GM19099 (cell line): ENCODE results near the gene UGT1A6.

ENCODE experiments used
- POLR2A ChIP-seq: IDR thresholded peaks from 3 replicates; pipeline ENCODE4 v1.6.1; 2011; ENCODE audit warnings: low read depth; ENCODE audit not compliant: insufficient read length; ENCODE audit errors: extremely low read depth

The UGT1A6 gene

DNA sequence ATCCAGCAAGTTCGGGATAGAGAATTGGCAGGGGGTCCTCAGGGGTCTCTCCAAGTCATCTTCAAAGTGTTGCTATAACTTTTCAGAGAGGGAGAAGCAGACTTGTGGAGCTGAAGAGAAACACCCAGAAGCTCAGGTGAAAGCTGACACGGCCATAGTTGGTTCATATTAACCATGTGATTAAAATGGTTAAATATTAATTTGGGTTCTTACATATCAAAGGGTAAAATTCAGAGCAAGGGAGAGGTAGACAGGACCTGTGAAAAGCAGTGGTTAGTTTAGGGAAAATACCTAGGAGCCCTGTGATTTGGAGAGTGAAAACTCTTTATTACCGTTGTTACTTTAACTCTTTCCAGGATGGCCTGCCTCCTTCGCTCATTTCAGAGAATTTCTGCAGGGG lies at the start of gene UGT1A6:
UGT1A6 (plus strand) TSS at position 243 of the 400 bp plus-strand sequence; CDS start at position 358, 115 bp downstream.
- no peak for TF ChIP-seq POLR2A

DNA sequence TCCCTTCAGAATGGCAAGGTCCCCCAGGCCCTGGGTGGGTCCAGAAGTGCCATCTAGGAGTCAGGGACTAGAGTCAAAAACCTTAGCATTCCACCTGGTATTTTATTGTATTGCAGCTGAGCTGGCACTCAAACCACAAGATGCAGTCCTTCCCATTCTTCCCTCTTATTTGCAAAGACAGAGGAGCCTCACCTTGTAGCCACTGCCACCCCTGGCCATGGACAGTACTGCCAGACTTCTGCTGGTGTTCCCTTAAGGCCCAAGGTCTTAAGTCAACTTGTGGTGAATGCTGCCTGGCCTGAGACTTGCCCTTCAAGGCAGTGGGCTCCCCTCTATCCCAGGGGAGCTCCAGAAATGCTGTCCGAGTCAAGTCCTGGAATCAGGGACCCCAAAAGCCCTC lies 49.6 kb upstream of the UGT1A6 start:
- TF ChIP-seq POLR2A, result no peak

DNA sequence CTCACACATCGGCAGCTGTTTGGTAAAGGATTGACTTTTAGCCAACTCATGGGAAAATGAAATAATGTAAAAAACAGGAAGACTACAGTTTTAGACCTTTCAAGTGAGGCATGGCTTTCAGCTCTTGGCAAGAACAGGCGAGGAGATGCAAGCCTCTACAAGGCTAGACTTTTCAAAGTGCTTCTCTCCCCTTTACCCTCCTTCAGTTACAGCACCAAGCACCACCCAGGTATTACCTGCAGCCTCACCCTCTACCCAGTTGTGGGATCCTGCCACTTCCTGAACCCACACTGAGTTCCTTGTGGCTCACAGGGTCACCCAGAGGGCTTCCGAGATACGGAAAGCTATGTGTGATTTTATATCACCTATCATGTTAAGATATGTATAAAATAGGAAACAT lies 41.7 kb upstream of the UGT1A6 start:
- no peak for TF ChIP-seq POLR2A

DNA sequence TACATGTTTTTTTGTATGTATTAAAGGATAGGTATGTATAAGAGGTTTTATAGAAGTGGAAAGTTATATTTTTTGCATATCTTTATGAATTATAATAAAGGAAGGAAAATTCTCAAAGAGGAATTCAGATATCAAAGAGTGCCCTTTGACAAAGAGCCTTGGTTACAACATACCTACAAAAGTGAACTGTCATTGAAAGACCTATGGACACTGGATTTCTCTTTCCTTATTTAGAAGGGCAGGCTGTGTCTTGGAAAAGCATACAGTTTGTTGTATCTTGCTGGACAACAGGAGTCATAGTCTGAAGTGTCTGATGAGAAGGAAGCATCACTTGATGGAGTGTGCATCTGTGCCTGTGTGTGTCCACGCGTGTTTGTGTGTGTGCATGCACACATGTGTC lies 41.3 kb upstream of the UGT1A6 start:
- no peak for TF ChIP-seq POLR2A

DNA sequence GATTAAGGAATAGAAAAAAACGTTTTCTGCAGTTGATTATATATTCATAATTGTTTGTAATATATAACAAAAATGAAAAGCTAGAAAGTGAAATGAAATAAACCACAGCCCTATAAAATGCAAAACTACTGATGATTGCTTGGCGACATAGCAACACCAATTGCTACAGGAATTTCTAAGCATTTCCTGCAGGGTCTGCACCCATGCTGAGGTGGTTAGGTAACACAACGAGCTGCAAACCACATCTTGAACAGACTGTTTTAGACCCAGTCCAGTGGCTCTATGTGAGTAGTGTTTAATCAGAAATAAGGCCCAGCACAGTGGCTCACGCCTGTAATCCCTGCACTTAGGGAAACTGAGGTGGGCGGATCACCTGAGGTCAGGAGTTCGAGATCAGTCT lies 38.2 kb upstream of the UGT1A6 start:
- TF ChIP-seq POLR2A, result no peak

DNA sequence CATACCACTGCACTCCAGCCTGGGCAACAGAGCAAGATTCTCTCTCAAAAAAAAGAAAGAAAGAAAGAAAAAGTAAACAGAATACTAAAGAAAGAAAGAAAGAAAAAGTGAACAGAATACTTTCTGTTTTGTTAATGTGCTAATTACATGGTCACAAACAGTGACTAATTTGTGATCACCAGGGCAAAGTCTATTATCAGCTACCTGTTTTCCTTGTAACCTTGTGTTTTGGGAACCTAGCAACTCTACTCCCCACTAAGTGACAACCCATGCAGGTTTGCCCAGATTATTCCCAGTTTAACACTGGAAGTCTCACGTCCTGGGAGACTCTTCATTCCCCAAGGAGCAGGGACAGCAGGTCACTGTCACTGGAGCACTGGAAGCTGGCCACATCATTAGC lies 37.6 kb upstream of the UGT1A6 start:
- no peak for TF ChIP-seq POLR2A

DNA sequence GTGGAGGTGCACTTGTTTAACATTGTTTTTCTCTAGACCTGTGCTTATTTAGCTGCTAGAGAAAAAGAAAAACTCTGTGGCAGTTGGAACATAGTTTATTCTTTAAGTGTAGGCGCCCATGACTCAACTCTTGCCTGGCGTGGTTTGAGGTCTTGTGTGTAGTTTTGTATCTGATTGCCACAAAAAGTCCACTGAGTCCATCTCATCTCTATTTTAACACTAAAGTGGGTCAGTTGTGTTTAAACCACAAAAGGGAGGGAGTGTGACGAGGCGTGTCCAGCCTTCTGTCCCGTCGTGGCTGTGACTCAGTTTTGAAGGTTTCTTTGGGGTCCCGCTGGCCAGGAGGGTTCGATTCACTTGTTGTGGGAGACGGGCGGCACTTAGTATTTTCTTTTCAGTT lies 36.2 kb upstream of the UGT1A6 start:
- no peak for TF ChIP-seq POLR2A

DNA sequence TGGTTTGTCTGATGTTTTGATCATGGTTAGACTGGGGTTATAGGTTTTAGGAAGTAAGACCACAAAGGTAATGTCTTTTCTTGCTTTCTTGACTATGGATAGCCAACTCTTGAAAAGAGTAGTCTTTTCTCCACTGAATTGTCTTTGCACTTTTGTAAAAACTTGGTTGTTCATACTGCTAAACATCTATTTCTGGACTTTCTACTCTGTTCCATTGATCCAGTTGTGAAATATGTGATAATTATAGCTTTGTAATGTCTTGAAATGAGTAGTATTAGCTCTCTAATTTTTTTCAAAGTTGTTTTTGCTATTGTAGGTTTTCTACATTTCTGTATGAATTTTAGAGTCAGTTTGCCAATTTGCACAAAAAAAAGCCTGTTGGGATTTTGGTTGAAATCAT lies 34.1 kb upstream of the UGT1A6 start:
- TF ChIP-seq POLR2A, result no peak

DNA sequence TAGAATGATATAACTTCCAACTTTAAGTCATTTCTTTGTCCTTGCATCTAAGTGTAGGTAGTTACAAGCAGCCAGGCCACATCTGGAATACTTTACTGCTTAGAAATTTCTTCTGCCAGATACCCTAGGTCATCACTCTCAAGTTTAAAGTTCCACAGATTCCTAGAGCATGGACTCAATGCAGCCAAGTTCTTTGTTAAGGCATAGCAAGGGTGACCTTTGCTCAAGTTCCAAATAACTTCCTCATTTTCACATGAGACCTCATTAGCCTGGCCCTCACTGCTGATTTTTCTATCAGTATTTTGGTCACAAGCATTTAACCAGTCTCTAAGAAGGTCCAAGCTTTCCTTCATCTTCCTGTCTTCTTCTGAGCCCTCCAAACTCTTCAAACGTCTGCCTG lies 28.8 kb upstream of the UGT1A6 start:
- TF ChIP-seq POLR2A, result no peak

DNA sequence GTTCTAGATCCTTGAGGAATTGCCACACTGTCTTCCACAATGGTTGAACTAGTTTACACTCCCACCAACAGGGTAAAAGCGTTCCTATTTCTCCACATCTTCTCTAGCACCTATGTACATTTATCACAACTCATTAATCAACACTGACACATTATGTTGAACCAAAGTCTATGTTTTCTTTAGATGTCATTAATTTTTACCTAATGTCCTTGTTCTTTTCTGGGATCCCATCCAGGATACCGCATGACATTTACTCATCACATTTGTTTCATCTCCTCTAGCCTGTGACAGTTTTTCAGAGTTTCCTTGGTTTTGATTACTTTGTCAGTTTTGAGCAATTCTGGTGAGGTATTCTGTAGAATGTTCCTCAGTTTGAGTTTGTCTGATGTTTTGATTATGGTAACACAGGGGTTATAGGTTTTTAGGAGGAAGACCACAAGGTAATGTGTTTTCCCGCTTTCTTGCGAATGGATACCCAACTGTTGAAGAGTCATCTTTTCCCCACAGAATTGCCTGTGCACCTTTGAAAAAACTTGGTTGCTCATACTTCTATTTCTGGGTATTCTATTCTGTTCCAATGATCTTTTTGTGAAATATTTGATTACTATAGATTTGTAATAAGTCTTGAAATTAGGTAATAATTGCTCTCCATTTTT lies 24.0 kb upstream of the UGT1A6 start:
- TF ChIP-seq POLR2A, result no peak

DNA sequence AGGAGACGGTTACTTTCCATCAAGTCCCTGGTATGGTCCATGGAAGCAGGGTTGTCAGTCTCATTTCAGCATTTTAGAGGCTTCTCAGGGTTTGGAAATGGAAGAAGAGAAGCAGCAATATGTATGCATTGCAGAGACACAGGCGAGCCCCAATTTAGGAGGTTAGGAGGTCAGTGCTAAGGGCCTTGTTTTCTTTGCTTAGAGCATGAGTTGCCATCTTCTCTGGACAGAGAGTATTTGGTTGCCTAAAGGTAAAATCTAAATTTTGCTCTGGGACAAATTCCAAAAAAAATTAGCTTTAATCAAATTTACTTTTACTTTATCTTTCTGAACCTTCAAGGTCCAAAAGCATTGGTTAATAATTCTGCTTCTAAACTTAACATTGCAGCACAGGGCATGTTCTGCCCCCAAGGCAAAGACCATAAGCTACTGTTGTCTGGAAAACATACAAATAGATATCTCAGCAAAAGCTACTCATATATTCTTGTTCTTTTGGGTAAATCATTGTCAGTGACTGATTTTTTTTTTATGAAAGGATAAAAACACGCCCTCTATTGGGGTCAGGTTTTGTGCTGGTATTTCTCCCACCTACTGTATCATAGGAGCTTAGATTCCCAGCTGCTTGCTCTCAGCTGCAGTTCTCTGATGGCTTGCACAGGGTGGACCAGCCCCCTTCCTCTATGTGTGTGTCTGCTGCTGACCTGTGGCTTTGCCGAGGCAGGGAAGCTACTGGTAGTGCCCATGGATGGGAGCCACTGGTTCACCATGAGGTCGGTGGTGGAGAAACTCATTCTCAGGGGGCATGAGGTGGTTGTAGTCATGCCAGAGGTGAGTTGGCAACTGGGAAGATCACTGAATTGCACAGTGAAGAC lies 21.2 kb upstream of the UGT1A6 start, which contains the start of gene UGT1A9:
UGT1A9 (plus strand) TSS at position 609 of the 872 bp plus-strand sequence; CDS start at position 646, 37 bp downstream.
- TF ChIP-seq POLR2A, result no peak

DNA sequence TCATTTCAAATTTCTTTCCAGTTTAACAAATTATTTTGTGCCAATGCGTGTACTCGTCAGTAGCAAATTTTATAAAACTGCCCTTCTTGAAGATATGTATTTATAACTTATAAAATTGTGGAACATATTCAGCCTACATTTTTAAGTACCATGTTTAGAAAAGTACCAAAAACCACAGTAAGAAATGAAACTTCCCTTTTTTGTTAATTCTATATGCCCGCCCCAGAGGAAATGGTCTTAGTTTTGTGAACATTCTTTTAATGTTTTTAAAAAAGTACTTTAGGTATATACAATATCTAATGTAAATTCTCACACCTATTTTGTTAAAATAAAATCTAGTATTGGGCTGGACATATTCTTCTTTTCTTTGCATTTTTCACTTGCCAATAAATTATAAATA lies 19.8 kb upstream of the UGT1A6 start:
- no peak for TF ChIP-seq POLR2A

DNA sequence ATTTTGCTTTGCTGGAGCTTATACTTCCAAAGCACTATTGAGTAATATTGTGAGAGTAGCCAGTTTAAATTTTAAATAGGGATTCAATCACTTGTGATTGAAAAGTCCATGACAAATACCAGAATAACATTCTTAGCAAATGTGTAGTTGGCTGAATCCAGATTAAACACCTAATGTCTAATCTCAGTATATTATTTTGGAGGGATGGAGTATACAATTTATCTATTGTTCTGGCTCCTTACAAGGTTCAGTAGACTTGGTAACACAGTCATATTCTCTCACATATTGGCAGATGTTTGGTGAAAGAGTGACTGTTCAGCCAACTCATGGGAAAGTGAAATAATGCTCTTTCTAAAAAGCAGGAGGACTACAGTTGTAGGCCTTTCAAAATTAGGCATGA lies 18.8 kb upstream of the UGT1A6 start:
- no peak for TF ChIP-seq POLR2A

DNA sequence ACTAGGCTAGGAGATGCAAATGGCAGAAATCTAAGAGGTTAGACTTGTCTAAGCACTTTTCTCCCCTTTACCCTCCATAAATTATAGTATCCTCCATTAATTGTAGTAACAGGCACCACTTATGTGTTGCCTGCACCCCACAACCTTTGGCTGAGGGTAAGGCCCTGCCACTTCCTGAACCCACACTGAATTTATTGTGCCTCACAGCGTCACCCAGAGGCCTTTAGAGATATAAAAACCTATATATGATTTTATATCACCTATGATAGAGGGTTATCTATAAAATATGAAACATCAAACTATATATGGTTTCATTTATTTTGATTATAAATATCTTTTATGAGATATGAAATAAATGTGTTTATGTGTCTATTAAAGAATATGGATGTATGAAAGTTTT lies 18.4 kb upstream of the UGT1A6 start:
- no peak for TF ChIP-seq POLR2A

DNA sequence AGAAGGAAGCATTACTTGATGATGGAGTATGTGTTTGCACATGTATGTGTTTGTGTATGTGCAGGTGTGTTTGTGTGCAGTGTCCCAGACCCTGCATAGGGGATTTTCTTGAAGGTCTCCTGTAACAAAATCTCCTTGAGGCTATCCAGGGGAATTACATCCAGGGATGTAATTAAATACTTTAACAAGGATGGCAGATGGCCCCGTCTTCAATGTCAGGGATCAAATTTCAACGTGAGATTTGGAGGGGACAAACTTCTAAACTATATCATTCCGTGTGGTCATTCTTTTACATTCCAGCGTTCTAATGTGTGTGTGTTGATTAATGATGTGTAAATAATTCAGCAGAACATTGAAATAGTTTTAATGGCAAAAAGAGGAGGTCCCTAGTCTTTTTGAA lies 17.7 kb upstream of the UGT1A6 start:
- TF ChIP-seq POLR2A, result no peak

DNA sequence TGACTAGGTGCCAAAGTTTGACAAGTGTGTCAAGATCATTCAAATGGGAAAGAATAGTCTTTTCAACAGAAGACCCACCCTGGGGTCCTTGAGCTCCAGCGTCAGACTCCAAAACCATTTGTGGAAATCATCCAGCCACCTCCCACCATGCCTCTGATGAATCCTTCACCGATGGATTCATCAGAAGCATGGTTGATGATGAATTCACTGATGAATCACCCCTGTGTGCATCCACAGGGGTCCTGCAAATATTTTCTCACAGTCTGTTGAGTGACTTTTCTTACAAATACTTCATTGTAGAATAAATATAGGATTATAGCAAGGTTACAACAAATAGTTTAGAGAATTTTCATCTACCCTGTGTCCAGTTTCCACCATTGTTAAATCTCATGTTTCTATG lies 16.6 kb upstream of the UGT1A6 start:
- TF ChIP-seq POLR2A, result no peak

DNA sequence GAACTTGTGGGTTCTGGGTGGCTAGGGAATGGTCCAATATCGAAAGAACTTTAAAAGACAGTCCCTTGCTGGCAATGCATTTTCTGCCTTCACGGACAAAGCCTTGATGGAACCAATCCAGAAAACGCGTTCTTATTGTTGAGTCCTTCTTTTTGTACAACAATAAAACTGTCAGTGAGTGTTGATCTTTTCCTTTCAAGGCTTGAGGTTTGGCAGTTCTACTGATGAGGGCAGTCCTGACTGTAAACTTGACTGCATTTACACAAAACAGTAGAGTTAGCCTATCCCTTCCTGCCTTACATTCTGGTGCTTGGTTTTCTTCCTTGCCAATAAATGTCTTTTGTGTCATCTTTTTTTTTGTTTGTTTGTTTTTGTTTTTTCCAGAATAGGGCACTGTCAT lies 13.5 kb upstream of the UGT1A6 start:
- TF ChIP-seq POLR2A, result no peak

DNA sequence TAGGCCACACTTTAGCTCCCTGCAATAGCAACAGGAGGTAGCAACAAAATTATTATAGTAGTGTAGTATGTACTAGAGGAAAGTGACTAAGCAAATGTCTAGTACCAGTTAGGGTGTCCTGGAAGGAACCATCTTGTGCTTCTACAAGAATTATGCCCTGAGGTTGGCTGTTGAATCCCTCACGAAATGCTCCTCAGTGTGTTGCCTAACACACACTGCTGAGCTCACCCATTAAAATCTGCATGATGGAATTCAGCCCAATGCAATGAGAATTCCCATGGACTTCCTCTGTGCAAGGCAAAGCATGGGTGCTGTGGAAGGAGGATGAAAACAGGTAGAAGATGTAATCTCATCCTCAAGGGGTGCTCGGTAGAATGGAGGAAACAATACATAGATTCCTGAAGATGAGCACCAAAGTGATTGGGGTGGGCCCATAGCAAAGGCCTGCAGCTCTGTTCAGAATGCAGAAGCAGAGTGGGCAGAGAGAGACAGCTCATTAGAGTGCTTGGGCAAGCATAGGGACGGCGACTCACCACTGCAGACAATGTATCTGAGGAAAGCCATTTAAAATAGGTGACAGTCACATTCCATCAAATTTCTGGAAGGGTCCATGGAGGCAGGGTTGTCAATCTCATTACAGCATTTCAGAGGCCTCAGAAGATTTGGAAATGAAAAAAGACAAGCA lies 12.2 kb upstream of the UGT1A6 start:
- TF ChIP-seq POLR2A, result no peak
